H1 (cell line): ENCODE measurements around the gene LOXL4. TPM values are rescaled to one million over a fixed set of nuclear protein-coding genes. Genes with fewer than 3 reads are reported as not detected.

Experiments
- CTCF ChIA-PET: fragments of 300-600 bp; sonication (Branson Sonifier 250); formaldehyde crosslinking; loops from one replicate; lab custom pipeline; 2021; ENCODE audit not compliant: partially characterized antibody; lab: Charles Lee
- POLR2A ChIA-PET: fragments of 300-600 bp; sonication (Branson Sonifier 250); formaldehyde crosslinking; loops from one replicate; lab custom pipeline; 2021; ENCODE audit warnings: inconsistent platforms; ENCODE audit not compliant: partially characterized antibody; lab: Charles Lee
- DNase-seq, 2 experiments: peaks; one replicate each; pipeline versions ENCODE4 v3.0.0 to v3.0.0-alpha.2; 2010 to 2022; ENCODE audit warnings: low spot score in 2 of 2, low read depth in 1 of 2, mixed read lengths in 1 of 2
- FAIRE-seq: peaks from 2 replicates; lab custom pipeline; 2011; peaks lifted over from hg19 to GRCh38; lab: Jason Lieb, UNC
- H2AFZ ChIP-seq: 2 replicates; pipeline ENCODE4 v1.8.1; 2012; ENCODE audit warnings: low read length, inconsistent platforms
- H2AK5ac ChIP-seq: 2 replicates; pipeline ENCODE4 v1.6.1; 2013; ENCODE audit warnings: low read depth, low read length
- H2BK120ac ChIP-seq: replicated peaks from 2 replicates; pipeline ENCODE3; 2013; ENCODE audit warnings: low read depth, low read length, inconsistent platforms
- H2BK12ac ChIP-seq: 2 replicates; pipeline ENCODE4 v1.6.1; 2013; ENCODE audit warnings: low read depth, low read length
- H2BK15ac ChIP-seq: 2 replicates; pipeline ENCODE4 v1.6.1; 2013; ENCODE audit warnings: low read length
- H2BK20ac ChIP-seq: 2 replicates; pipeline ENCODE4 v1.6.1; 2013; ENCODE audit warnings: low read length
- H2BK5ac ChIP-seq: 2 replicates; pipeline ENCODE4 v1.6.1; 2013; ENCODE audit warnings: low read depth, low read length
- H3K14ac ChIP-seq: 2 replicates; pipeline ENCODE4 v1.6.1; 2013; ENCODE audit warnings: inconsistent platforms; ENCODE audit not compliant: insufficient read length
- H3K18ac ChIP-seq: 2 replicates; pipeline ENCODE4 v1.6.1; 2013; ENCODE audit warnings: low read length; ENCODE audit errors: extremely low read depth
- H3K23ac ChIP-seq: 2 replicates; pipeline ENCODE4 v1.6.1; 2013; ENCODE audit warnings: inconsistent platforms; ENCODE audit not compliant: insufficient read length
- H3K23me2 ChIP-seq: 2 replicates; pipeline ENCODE4 v1.6.1; 2013; ENCODE audit warnings: low read depth, low read length
- H3K27ac ChIP-seq: 2 replicates; pipeline ENCODE4 v1.6.1; 2011; ENCODE audit warnings: low read depth, low read length, inconsistent platforms
- H3K27me3 ChIP-seq, 4 experiments: replicated peaks in 1 of 4; 1 replicate in 1 of 4; 2 replicates in 3 of 4; pipeline versions ENCODE4 v1.6.1 to v1.8.1; 2011 to 2013; ENCODE audit warnings: low read length in 3 of 4, mild to moderate bottlenecking in 3 of 4, inconsistent platforms in 2 of 4, mixed read lengths in 2 of 4, moderate library complexity in 1 of 4; ENCODE audit not compliant: control insufficient read depth in 3 of 4, insufficient read depth in 3 of 4; ENCODE audit errors: extremely low read depth in 1 of 4
- H3K36me3 ChIP-seq, 4 experiments: 2 replicates each; pipeline versions ENCODE4 v1.6.1 to v1.8.1; 2011 to 2013; ENCODE audit warnings: mild to moderate bottlenecking in 4 of 4, low read length in 3 of 4, moderate library complexity in 2 of 4, control low read depth in 1 of 4, inconsistent platforms in 1 of 4; ENCODE audit not compliant: insufficient read depth in 4 of 4, control insufficient read depth in 2 of 4
- H3K4ac ChIP-seq: replicated peaks from 2 replicates; pipeline ENCODE3; 2013; ENCODE audit warnings: low read length, low read depth, mixed read lengths, inconsistent platforms; ENCODE audit not compliant: insufficient read length
- H3K4me1 ChIP-seq, 4 experiments: replicated peaks in 1 of 4; 1 replicate in 1 of 4; 2 replicates in 3 of 4; pipeline versions ENCODE4 v1.6.1 to v1.8.1; 2011 to 2013; ENCODE audit warnings: low read length in 3 of 4, inconsistent platforms in 2 of 4, mixed read lengths in 1 of 4; ENCODE audit not compliant: insufficient read depth in 4 of 4, control insufficient read depth in 3 of 4
- H3K4me2 ChIP-seq, 2 experiments: 2 replicates each; pipeline versions ENCODE4 v1.6.1 to v1.8.1; 2011 to 2013; ENCODE audit warnings: low read depth in 2 of 2, low read length in 2 of 2, control low read depth in 1 of 2, inconsistent platforms in 1 of 2, mild to moderate bottlenecking in 1 of 2; ENCODE audit not compliant: insufficient read depth in 1 of 2
- H3K4me3 ChIP-seq, 4 experiments: fragments of 200-600, 300-600 bp in 1 of 4; sonication (generic), shearing (Covaris generic), sonication (Bioruptor Twin) in 1 of 4; 2 replicates each; pipeline versions ENCODE4 v1.5.1 to v1.8.1; 2011 to 2016; ENCODE audit warnings: low read length in 4 of 4, low read depth in 3 of 4, control low read depth in 2 of 4, inconsistent platforms in 2 of 4, mild to moderate bottlenecking in 2 of 4, mixed read lengths in 1 of 4, moderate library complexity in 1 of 4; ENCODE audit not compliant: insufficient read depth in 2 of 4; ENCODE audit errors: extremely low read depth in 1 of 4
- H3K56ac ChIP-seq: replicated peaks from 2 replicates; pipeline ENCODE3; 2013; ENCODE audit warnings: low read depth, mild to moderate bottlenecking, mixed read lengths, low read length, inconsistent platforms; ENCODE audit not compliant: insufficient read length
- H3K79me1 ChIP-seq: 2 replicates; pipeline ENCODE4 v1.6.1; 2013; ENCODE audit warnings: low read depth, low read length, control low read depth
- H3K79me2 ChIP-seq, 2 experiments: 2 replicates each; pipeline versions ENCODE4 v1.6.1 to v1.8.1; 2012 to 2013; ENCODE audit warnings: low read length in 2 of 2, mild to moderate bottlenecking in 2 of 2, inconsistent platforms in 1 of 2; ENCODE audit not compliant: insufficient read depth in 2 of 2, control insufficient read depth in 1 of 2
- H3K9ac ChIP-seq, 4 experiments: replicated peaks in 1 of 4; 1 replicate in 1 of 4; 2 replicates in 3 of 4; pipeline versions ENCODE4 v1.6.1 to v1.8.1; 2011 to 2013; ENCODE audit warnings: low read depth in 3 of 4, low read length in 3 of 4, control low read depth in 2 of 4, mild to moderate bottlenecking in 2 of 4, moderate library complexity in 2 of 4, inconsistent platforms in 1 of 4; ENCODE audit errors: extremely low read depth in 1 of 4
- H3K9me3 ChIP-seq, 2 experiments: 2 replicates each; pipeline versions ENCODE4 v1.6.1 to v1.8.1; 2012 to 2013; ENCODE audit warnings: mild to moderate bottlenecking in 2 of 2, moderate library complexity in 2 of 2, control low read depth in 1 of 2, inconsistent platforms in 1 of 2, low read depth in 1 of 2, low read length in 1 of 2, mixed read lengths in 1 of 2; ENCODE audit not compliant: insufficient read depth in 2 of 2
- H4K20me1 ChIP-seq, 2 experiments: replicated peaks in 1 of 2; 2 replicates each; pipeline versions ENCODE3 to v1.8.1; 2011 to 2013; ENCODE audit warnings: inconsistent platforms in 2 of 2, low read length in 2 of 2, mild to moderate bottlenecking in 1 of 2; ENCODE audit not compliant: insufficient read depth in 2 of 2, control insufficient read depth in 1 of 2
- H4K5ac ChIP-seq: 2 replicates; pipeline ENCODE4 v1.6.1; 2013; ENCODE audit warnings: low read length, low read depth, mixed read lengths, inconsistent platforms; ENCODE audit not compliant: insufficient read length
- H4K8ac ChIP-seq: 2 replicates; pipeline ENCODE4 v1.8.0; 2013; ENCODE audit warnings: mild to moderate bottlenecking, moderate library complexity, low read length, inconsistent platforms; ENCODE audit not compliant: insufficient read depth; ENCODE audit errors: extremely low read depth
- H4K91ac ChIP-seq: replicated peaks from 2 replicates; pipeline ENCODE3; 2013; ENCODE audit warnings: low read length, mixed read lengths, inconsistent platforms; ENCODE audit not compliant: insufficient read length
- ATF2 ChIP-seq: IDR thresholded peaks from 2 replicates; pipeline ENCODE4 v1.6.1; 2012; ENCODE audit warnings: low read length, inconsistent platforms
- CBX5 ChIP-seq: fragments of 300-800, 300-1000 bp; sonication (generic); IDR thresholded peaks from 2 replicates; pipeline ENCODE4 v1.7.1; 2016; ENCODE audit warnings: antibody characterized with exemption, low read length, low read depth
- CREB1 ChIP-seq: IDR thresholded peaks from 2 replicates; pipeline ENCODE4 v1.6.1; 2012; ENCODE audit warnings: inconsistent platforms
- CTBP2 ChIP-seq: IDR thresholded peaks from 2 replicates; pipeline ENCODE4 v1.7.0; 2011; ENCODE audit warnings: borderline replicate concordance, mild to moderate bottlenecking, moderate library complexity, mixed read lengths, low read length; ENCODE audit not compliant: insufficient read depth, insufficient read length
- EZH2 ChIP-seq: fragments of 200-600 bp; sonication (generic); IDR thresholded peaks from 2 replicates; pipeline ENCODE4 v1.7.1; 2012; ENCODE audit warnings: low read depth, mild to moderate bottlenecking, moderate library complexity, low read length, inconsistent platforms; ENCODE audit not compliant: severe bottlenecking
- JUND ChIP-seq: IDR thresholded peaks from 2 replicates; pipeline ENCODE4 v1.6.1; 2011; ENCODE audit warnings: mild to moderate bottlenecking, improper control_type of control experiment, low read length
- KDM4A ChIP-seq: IDR thresholded peaks from one replicate; pipeline ENCODE4 v1.7.1; 2012; ENCODE audit warnings: low read depth, mild to moderate bottlenecking, moderate library complexity, low read length, inconsistent platforms; ENCODE audit not compliant: severe bottlenecking
- NANOG ChIP-seq: IDR thresholded peaks from 2 replicates; pipeline ENCODE4 v1.6.1; 2011; ENCODE audit warnings: low read length, low read depth, mild to moderate bottlenecking, inconsistent platforms; ENCODE audit not compliant: insufficient read depth, poor library complexity, severe bottlenecking
- RBBP5 ChIP-seq: IDR thresholded peaks from 2 replicates; pipeline ENCODE4 v1.7.1; 2012; ENCODE audit warnings: low read depth, mild to moderate bottlenecking, inconsistent platforms, low read length, moderate library complexity, borderline replicate concordance
- SIRT6 ChIP-seq: IDR thresholded peaks from one replicate; pipeline ENCODE4 v1.7.1; 2012; ENCODE audit warnings: low read length, inconsistent platforms
- TCF12 ChIP-seq: IDR thresholded peaks from 2 replicates; pipeline ENCODE4 v1.6.1; 2011; ENCODE audit warnings: low read depth, mild to moderate bottlenecking, low read length
- WGBS, 2 experiments: shearing (Covaris generic) in 1 of 2; methylation state at CpG; one replicate each; pipeline versions ENCODE4 v1.1.6 to v1.1.7; 2013 to 2015; ENCODE audit warnings: low lambda C conversion rate in 2 of 2, mixed read lengths in 2 of 2, inconsistent platforms in 1 of 2, low coverage in 1 of 2, missing lambda C conversion rate in 1 of 2; ENCODE audit not compliant: insufficient replicate concordance in 2 of 2, insufficient coverage in 1 of 2, insufficient read length in 1 of 2; ENCODE audit errors: extremely low coverage in 1 of 2, missing lambda C conversion rate in 1 of 2; 5-methylcytosine and 5-hydroxymethylcytosine counted together
- polyA plus RNA-seq, 7 experiments: library from polyadenylated mRNA; depleted of rRNA in 3 of 7; stranded (reverse) in 5 of 7; unstranded in 2 of 7; fragments of >200 nt in 5 of 7; fragments of 200-250 nt in 2 of 7; gene quantifications; 1 replicate in 5 of 7; 2 replicates in 1 of 7; 4 replicates in 1 of 7; pipeline versions ENCODE4 v1.2.1 to v1.2.3, GENCODE V29; 2011 to 2013; ENCODE audit warnings: missing spikeins in 2 of 7, mixed read lengths in 2 of 7
- total RNA-seq: library from RNA; stranded (reverse); fragmentation: NEBNext Ultra II Directional; extraction: Animal tissue kit (Norgen Biotek cat#: 25700); gene quantifications from 2 replicates; pipeline ENCODE4 v1.2.1, GENCODE V29; 2021

LOXL4 gene
- total and polyA plus RNA-seq, 2 of the 8 experiments (the other 6 are each of a cell fraction or from before 2014, with no cell fraction given) = 0.13 to 0.27 TPM

GRCh38 chr10:98254234-98254974, 13.6 kb downstream of the LOXL4 start:
- H3K18ac ChIP-seq = no peak overlapping the region
- H3K79me1 ChIP-seq = no peaks in the 10 kb centered on the region
- no peak overlapping the region for H3K4ac ChIP-seq
- H2BK120ac ChIP-seq = no peak overlapping the region
- no peak overlapping the region for H3K9ac ChIP-seq
- no peak overlapping the region for H2BK5ac ChIP-seq
- no peak overlapping the region for H2BK12ac ChIP-seq
- no peak overlapping the region for H3K14ac ChIP-seq
- FAIRE-seq (no peak), DNase-seq (no peak)
- H3K27ac ChIP-seq = no peak overlapping the region
- H4K91ac ChIP-seq = no peak overlapping the region
- peaks cover 0 to 5% (median under 1%) of the 10 kb centered on the region in 4 experiments; a peak in 3 of 7 replicates for H3K4me1 ChIP-seq
- H2BK20ac ChIP-seq = no peak overlapping the region
- no peaks in the 10 kb centered on the region for H3K23me2 ChIP-seq
- WGBS, 2 experiments = 88% methylated on average over 10 of the region's 10 CpGs; no CpG with 5 or more reads in 1 of the 2 experiments
- no peaks in the 10 kb centered on the region for H3K27me3 ChIP-seq
- no peaks in the 10 kb centered on the region for H3K9me3 ChIP-seq
- no peak overlapping the region for H2AK5ac ChIP-seq
- peaks cover 0 to 2% of the 10 kb centered on the region in 2 experiments for H4K20me1 ChIP-seq
- no peaks in the 10 kb centered on the region for H3K36me3 ChIP-seq
- no peak overlapping the region for H2AFZ ChIP-seq
- no peak overlapping the region for H3K4me3 ChIP-seq
- H4K8ac ChIP-seq = no peak overlapping the region
- H2BK15ac ChIP-seq = no peak overlapping the region
- H3K56ac ChIP-seq = no peak overlapping the region
- no peaks in the 10 kb centered on the region for H3K79me2 ChIP-seq
- H3K4me2 ChIP-seq = no peak overlapping the region
- H3K23ac ChIP-seq = no peak overlapping the region
- ChIA-PET POLR2A (interaction anchor here (2.0 kb wide), 1 partner anchor 8 kb away, joined by 6 read pairs; no protein-coding TSS in a partner anchor), CTCF (interaction anchor here (0.6 to 6.8 kb wide), 4 partner anchors 9 to 111 kb away, joined by 3 to 40 read pairs (median 10); no protein-coding TSS in a partner anchor)
- H4K5ac ChIP-seq = no peak overlapping the region
- TF ChIP-seq ATF2 (no peak), RBBP5 (no peak), SIRT6 (no peak), NANOG (no peak), TCF12 (no peak), CBX5 (no peak), EZH2 (no peak), JUND (no peak), KDM4A (no peak), CTBP2 (no peak), CREB1 (no peak)
